ENCODE data around the gene IL36B. TPM values are rescaled to one million over a fixed set of nuclear protein-coding genes. Genes with fewer than 3 reads are reported as not detected.

IL36B gene
- total RNA-seq, 1 experiment from 2014 or later, result not detected

- Histone ChIP-seq H3K27me3 (ENCODE audit: insufficient read depth, low read depth) (no peaks in the 10 kb centered on the region), H3K9me3 (ENCODE audit: insufficient read depth, low read depth) (no peaks in the 10 kb centered on the region; the same call in 1 of the 2 replicates), H3K27ac (no peak overlapping the region), H3K36me3 (ENCODE audit: low read depth) (no peaks in the 10 kb centered on the region), H3K79me2 (ENCODE audit: low read depth) (no peaks in the 10 kb centered on the region), H3K9me2 (ENCODE audit: insufficient read depth) (no peaks in the 10 kb centered on the region), H3K4me1 (replicated peaks; ENCODE audit: insufficient read depth) (no peaks in the 10 kb centered on the region), H4K20me1 (ENCODE audit: insufficient read depth) (no peaks in the 10 kb centered on the region), H3K4me3 (no peak overlapping the region), H3F3A (ENCODE audit: insufficient read depth, low read depth) (no peaks in the 10 kb centered on the region), H2AFZ (no peak overlapping the region), H3K4me2 (no peak overlapping the region)
- DNase-seq, result no peak
- ChIA-PET CTCF (no interaction called here), POLR2A (ENCODE audit: unreplicated experiment) (no interaction called here)
- intact Hi-C loops (cut with micrococcal nuclease; ENCODE audit: unreplicated experiment), result no loop called here
- TF ChIP-seq EZH2 (IDR thresholded peaks at IDR 0.05; ENCODE audit: low read depth) (no peak), CTCF (conservative IDR thresholded peaks at IDR 0.05) (no peak)
- BruUV-seq (replicated peaks), result no TSS peak
Observed at GRCh38 chr2:113025737-113026136, 26.9 kb downstream of the IL36B start.

DNA sequence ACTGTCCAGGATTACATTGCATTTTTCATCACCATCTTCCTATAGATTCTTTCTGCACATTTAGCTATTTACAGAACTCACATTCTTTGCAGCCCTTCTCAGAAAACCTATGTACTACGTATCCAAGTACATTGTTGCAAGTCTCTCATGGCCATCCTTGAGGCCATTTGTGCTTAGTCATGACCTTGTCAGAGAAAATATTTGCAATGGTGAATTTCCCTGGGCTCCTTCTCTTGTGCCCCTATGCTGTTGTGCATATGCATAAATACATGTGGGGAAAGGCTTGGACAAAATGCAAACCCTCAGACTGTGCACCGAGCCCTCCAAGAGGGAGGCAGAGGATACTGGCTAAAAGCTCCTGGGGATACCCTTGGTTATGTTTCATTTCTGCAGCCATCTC is 27.9 kb downstream of the IL36B start:
- Histone ChIP-seq H4K20me1 (ENCODE audit: insufficient read depth) (no peaks in the 10 kb centered on the region), H3K4me3 (no peak overlapping the region), H2AFZ (no peak overlapping the region), H3K4me1 (replicated peaks; ENCODE audit: insufficient read depth) (no peaks in the 10 kb centered on the region), H3K9me2 (ENCODE audit: insufficient read depth) (no peaks in the 10 kb centered on the region), H3K9me3 (ENCODE audit: insufficient read depth, low read depth) (no peaks in the 10 kb centered on the region; the same call in 1 of the 2 replicates), H3K36me3 (ENCODE audit: low read depth) (no peaks in the 10 kb centered on the region), H3K79me2 (ENCODE audit: low read depth) (no peaks in the 10 kb centered on the region), H3K27ac (no peak overlapping the region), H3F3A (ENCODE audit: insufficient read depth, low read depth) (no peaks in the 10 kb centered on the region), H3K27me3 (ENCODE audit: insufficient read depth, low read depth) (no peaks in the 10 kb centered on the region), H3K4me2 (no peak overlapping the region)
- ChIA-PET POLR2A (ENCODE audit: unreplicated experiment) (no interaction called here), CTCF (no interaction called here)
- BruUV-seq (replicated peaks), result no TSS peak
- no peak for DNase-seq
- TF ChIP-seq EZH2 (IDR thresholded peaks at IDR 0.05; ENCODE audit: low read depth) (no peak), CTCF (conservative IDR thresholded peaks at IDR 0.05) (no peak)
- intact Hi-C loops (cut with micrococcal nuclease; ENCODE audit: unreplicated experiment), result no loop called here

- DNase-seq, result no peak
- BruUV-seq (replicated peaks), result no TSS peak
- Histone ChIP-seq H4K20me1 (ENCODE audit: insufficient read depth) (no peaks in the 10 kb centered on the region), H3K79me2 (ENCODE audit: low read depth) (no peaks in the 10 kb centered on the region), H3K27me3 (ENCODE audit: insufficient read depth, low read depth) (no peaks in the 10 kb centered on the region), H3K36me3 (ENCODE audit: low read depth) (no peaks in the 10 kb centered on the region), H3K4me2 (no peak overlapping the region), H2AFZ (no peak overlapping the region), H3K9me2 (ENCODE audit: insufficient read depth) (no peaks in the 10 kb centered on the region), H3K9me3 (ENCODE audit: insufficient read depth, low read depth) (no peaks in the 10 kb centered on the region; the same call in 1 of the 2 replicates), H3F3A (ENCODE audit: insufficient read depth, low read depth) (no peaks in the 10 kb centered on the region), H3K27ac (no peak overlapping the region), H3K4me1 (replicated peaks; ENCODE audit: insufficient read depth) (no peaks in the 10 kb centered on the region), H3K4me3 (no peak overlapping the region)
- POLR2A ChIA-PET (ENCODE audit: unreplicated experiment), result no interaction called here
- TF ChIP-seq EZH2 (IDR thresholded peaks at IDR 0.05; ENCODE audit: low read depth), result no peak
- no peak for TF ChIP-seq CTCF (conservative IDR thresholded peaks at IDR 0.05)
- CTCF ChIA-PET, result no interaction called here
- intact Hi-C loops (cut with micrococcal nuclease; ENCODE audit: unreplicated experiment), result no loop called here
Observed at GRCh38 chr2:113021312-113021711, 31.4 kb downstream of the IL36B start.
